Pulmonary artery endothelial cell (primary cell): ENCODE results near the gene BRMS1L. TPM values are rescaled to one million over a fixed set of nuclear protein-coding genes. Genes with fewer than 3 reads are reported as not detected.
"Not testable (repeated sequence)": the region's sequence is repeated elsewhere in the genome, so short reads cannot be mapped to it uniquely, and the experiment has no call there.

ENCODE experiments used
- DNase-seq: peaks from one replicate; pipeline ENCODE4 v3.0.0-alpha.2; 2011; ENCODE audit warnings: low read depth, low spot score
- total RNA-seq: library from RNA; depleted of rRNA; stranded (reverse); fragments of >200 nt; gene quantifications from 2 replicates; pipeline ENCODE4 v1.2.3, GENCODE V29; 2014

The BRMS1L gene, protein sequence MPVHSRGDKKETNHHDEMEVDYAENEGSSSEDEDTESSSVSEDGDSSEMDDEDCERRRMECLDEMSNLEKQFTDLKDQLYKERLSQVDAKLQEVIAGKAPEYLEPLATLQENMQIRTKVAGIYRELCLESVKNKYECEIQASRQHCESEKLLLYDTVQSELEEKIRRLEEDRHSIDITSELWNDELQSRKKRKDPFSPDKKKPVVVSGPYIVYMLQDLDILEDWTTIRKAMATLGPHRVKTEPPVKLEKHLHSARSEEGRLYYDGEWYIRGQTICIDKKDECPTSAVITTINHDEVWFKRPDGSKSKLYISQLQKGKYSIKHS
- 4.9 and 5.1 TPM in 2 replicates for total RNA-seq

GRCh38 chr14:35826218-35826951 lies at the start of gene BRMS1L:
Gene BRMS1L (plus strand): TSS chr14:35826338. CDS start chr14:35826517, 179 bp downstream.
- DNase-seq = peak; percentile 95

- no peak for DNase-seq
Observed at GRCh38 chr14:35776823-35777222, 49.3 kb upstream of the BRMS1L start.

DNA sequence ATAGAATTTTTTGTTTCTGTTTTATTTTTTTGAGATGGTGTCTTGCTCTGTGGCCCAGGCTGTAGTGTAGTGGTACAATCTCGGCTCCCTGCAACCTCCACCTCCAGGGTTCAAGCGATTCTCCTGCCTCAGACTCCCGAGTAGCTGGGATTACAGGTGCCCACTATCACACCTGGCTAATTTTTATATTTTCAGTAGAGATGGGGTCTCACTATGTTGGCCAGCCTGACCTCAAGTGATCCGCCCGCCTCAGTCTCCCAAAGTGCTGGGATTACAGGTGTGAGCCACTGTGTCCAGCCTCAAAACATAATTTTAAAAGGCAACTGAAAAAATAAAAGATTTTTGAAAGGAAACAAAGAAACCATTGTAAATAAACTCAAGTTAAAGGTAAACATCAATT lies 48.6 kb upstream of the BRMS1L start:
- not testable (repeated sequence) for DNase-seq

DNA sequence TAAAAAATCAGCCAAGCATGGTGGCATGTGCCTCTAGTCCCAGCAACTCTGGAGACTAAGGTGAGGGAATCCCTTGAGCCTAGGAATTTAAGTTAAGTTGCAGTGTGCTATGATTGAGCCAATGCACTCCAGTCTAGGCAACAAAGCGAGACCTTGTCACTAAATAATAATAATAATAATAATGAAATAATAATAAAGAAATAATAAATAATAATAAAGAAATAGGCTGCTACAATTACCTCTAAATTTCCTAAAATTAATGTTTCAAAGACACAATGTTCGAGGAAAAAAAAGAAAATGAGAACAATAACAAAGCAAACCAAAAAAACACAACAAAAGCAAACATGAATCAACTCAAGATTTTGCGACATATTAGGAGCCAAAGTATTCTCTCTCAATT lies 46.8 kb upstream of the BRMS1L start:
- no peak for DNase-seq

GRCh38 chr14:35783699-35784098 lies 42.4 kb upstream of the BRMS1L start:
- DNase-seq = no peak

- no peak for DNase-seq
Observed at GRCh38 chr14:35786856-35787255, 39.3 kb upstream of the BRMS1L start.

- DNase-seq = no peak
Observed at GRCh38 chr14:35789651-35790050, 36.5 kb upstream of the BRMS1L start.

GRCh38 chr14:35797796-35798195 lies 28.3 kb upstream of the BRMS1L start:
- no peak for DNase-seq

GRCh38 chr14:35806006-35806907 lies 19.9 kb upstream of the BRMS1L start:
- no peak for DNase-seq

DNA sequence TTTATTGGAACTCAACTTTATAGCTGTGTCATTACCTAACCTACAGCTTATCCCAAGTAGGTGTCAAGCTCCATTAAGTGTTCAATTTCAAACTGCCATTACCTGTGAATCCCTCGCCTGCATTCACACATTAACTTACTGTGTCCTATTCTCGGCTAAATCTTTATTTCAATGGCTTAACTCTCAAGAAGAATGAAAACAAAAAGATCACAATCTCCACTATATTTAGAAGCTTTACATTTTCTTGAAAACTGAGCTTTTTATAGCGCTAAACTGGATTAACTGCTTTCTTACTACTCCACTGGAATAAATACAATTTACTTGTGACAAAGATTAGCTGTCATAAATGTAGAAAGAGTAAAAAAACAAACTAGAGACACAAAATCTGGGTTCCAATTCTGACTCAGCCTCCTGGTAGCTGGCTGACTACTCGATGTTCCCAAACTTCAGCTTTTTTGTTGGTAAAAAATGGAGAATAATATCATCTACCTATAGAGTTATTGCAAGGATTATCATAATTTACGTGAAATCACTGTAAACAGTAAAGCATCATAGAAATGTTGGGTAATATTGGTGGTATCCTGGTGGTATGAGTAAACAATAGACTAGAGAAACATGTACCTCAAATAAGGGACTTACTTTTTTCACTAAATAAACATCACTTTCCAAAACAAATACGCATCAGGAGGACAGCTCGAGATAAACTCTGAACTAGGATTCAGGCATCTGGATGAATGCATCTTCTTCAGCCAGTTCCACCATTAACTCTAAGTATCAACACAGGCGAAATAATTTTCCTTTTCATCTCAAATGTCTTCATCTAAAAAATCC lies 18.8 kb upstream of the BRMS1L start:
- no peak for DNase-seq

GRCh38 chr14:35808076-35808637 lies 18.0 kb upstream of the BRMS1L start:
- DNase-seq = no peak

GRCh38 chr14:35808638-35809563 lies 17.2 kb upstream of the BRMS1L start, which contains the start of gene RALGAPA1:
Gene RALGAPA1 (minus strand): TSS chr14:35809295. CDS start chr14:35808835, 460 bp downstream.
- peak; percentile 96 for DNase-seq

GRCh38 chr14:35809597-35809996 lies 16.5 kb upstream of the BRMS1L start:
- DNase-seq = no peak

DNA sequence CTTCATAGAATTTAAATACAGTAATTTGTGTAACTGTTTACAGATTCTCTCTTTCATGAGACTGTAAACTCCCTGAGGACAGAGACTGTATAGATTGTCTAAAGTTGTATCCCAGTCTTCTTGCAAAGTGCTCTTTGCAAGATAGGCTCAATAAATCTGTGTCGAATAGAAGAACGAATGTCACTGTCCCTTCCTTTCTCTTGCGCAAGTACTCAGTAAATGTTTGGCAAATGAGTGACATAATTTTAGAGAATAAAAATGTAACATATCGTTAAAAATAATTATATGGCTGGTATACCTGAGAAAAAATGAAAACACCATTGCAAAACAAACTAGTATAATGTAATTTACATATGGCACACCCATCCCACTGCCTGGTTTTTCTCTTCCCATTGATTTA lies 15.2 kb upstream of the BRMS1L start:
- DNase-seq = no peak

DNA sequence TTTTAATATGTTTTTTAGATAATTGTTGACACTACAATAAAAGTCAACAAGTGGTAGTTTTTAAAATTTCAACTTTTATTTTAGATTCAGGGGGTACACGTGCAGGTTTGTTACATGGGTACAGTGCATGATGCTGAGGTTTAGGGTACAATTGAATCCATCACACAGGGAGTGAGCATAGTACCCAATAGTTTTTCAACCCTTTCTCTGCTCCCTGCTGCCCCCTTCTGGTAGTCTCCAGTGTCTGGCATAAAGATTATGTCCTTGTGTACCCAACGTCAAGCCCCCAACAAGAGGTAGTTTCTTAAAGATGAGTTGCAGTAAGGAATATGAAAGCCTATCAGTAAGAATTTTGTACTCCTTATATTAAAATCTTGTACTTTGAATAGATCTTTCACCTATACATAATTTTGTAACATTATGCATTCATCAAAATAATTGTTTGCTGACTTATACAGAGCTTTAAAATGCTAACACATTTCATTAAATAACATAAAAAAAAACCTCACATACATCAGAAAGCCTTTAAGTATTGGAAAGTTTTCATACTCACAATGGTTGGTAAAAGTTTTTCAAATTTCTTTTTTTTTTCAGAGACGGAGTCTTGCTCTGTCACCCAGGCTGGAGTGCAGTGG lies 11.7 kb upstream of the BRMS1L start:
- DNase-seq = no peak

DNA sequence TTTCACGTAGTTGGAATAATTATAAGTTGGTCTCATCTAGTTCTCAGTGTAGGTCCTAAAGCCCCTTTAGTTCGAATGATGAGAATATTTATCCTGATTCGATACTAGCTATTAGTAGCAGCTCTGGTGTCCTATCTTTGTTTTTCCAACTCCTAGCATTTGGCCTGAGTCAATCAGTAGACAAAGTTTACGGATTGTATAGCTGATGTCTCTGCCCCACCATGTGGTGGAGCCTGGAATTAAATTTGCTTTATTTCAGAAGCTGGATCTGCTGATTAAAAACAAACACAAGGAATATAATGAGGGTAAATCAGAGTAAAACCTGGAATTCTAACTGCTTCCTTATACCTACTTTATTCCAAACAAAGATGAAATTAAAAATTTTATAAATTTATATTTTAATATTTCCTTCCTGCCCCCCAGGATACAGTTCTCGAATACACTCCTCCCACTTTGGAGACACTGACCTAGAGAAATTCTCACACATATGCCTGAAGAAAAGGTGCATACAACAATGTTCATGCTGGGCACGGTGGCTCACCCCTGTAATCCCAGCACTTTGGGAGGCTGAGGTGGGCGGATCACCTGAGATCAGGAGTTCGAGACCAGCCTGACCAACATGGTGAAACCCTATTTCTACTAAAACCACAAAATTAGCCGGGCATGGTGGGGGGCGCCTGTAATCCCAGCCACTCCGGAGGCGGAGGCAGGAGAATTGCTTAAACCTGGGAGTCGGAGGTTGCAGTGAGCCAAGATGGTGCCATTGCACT lies 7.6 kb upstream of the BRMS1L start:
- DNase-seq = no peak

GRCh38 chr14:35819591-35820540 lies 6.3 kb upstream of the BRMS1L start:
- no peak for DNase-seq
